HepG2 (cell line): ENCODE results near the gene FSCN2. TPM values are rescaled to one million over a fixed set of nuclear protein-coding genes. Genes with fewer than 3 reads are reported as not detected.

ENCODE experiments used
- CBX2 ChIP-seq, 2 experiments: fragments of 200-600 bp in 1 of 2; sonication (generic); formaldehyde crosslinking in 1 of 2; IDR thresholded peaks; 2 replicates each; pipeline versions ENCODE4 v1.7.0 to v1.8.1; 2018 to 2022; ENCODE audit warnings: low read depth in 2 of 2, low read length in 1 of 2, mild to moderate bottlenecking in 1 of 2, missing genetic modification reagents in 1 of 2
- CCDC6 ChIP-seq: sonication (generic); formaldehyde crosslinking; IDR thresholded peaks from 2 replicates; pipeline ENCODE4 v1.8.1; 2022; ENCODE audit warnings: mild to moderate bottlenecking, missing genetic modification reagents, moderate library complexity
- CENPBD1 ChIP-seq: sonication (generic); formaldehyde crosslinking; IDR thresholded peaks from 2 replicates; pipeline ENCODE4 v1.8.0; 2022; ENCODE audit warnings: missing genetic modification reagents, low read depth, mild to moderate bottlenecking, borderline replicate concordance
- MBNL3 ChIP-seq: fragments of 250-450 bp; sonication (Bioruptor Pico); conservative IDR thresholded peaks from 2 replicates; pipeline ENCODE4 v1.8.0; 2022; ENCODE audit warnings: mild to moderate bottlenecking, inconsistent platforms
- NCOR1 ChIP-seq: fragments of 200-600 bp; sonication (generic); IDR thresholded peaks from 2 replicates; pipeline ENCODE4 v1.7.0; 2017; ENCODE audit warnings: antibody characterized with exemption, low read length, borderline replicate concordance
- RBAK ChIP-seq: sonication (generic); formaldehyde crosslinking; IDR thresholded peaks from 2 replicates; pipeline ENCODE4 v1.5.1; 2020; ENCODE audit warnings: mild to moderate bottlenecking, missing genetic modification reagents
- RERE ChIP-seq: IDR thresholded peaks from 2 replicates; pipeline ENCODE4 v1.6.1; 2016; ENCODE audit warnings: low read depth, missing genetic modification reagents, missing compliant biosample characterization
- REXO4 ChIP-seq: sonication (generic); formaldehyde crosslinking; IDR thresholded peaks from 2 replicates; pipeline ENCODE4 v1.8.0; 2022; ENCODE audit warnings: missing genetic modification reagents, mild to moderate bottlenecking, borderline replicate concordance
- TGIF2 ChIP-seq: IDR thresholded peaks from 2 replicates; pipeline ENCODE4 v1.6.1; 2016; ENCODE audit warnings: control low read depth, missing compliant biosample characterization
- ZNF18 ChIP-seq: sonication (generic); formaldehyde crosslinking; IDR thresholded peaks from 2 replicates; pipeline ENCODE4 v1.8.0; 2022; ENCODE audit warnings: mild to moderate bottlenecking, missing genetic modification reagents; ENCODE audit not compliant: insufficient replicate concordance
- ZNF761 ChIP-seq: sonication (generic); formaldehyde crosslinking; conservative IDR thresholded peaks from 2 replicates; pipeline ENCODE4 v1.4.0; 2020; ENCODE audit warnings: mild to moderate bottlenecking, missing genetic modification reagents
- polyA plus RNA-seq, 8 experiments: library from polyadenylated mRNA; depleted of rRNA in 3 of 8; stranded (reverse) in 7 of 8; unstranded in 1 of 8; fragments of >200 nt; fragmentation: Illumina TruSeq in 4 of 8; extraction: Trizol in 4 of 8; gene quantifications; 2 replicates each; pipeline versions ENCODE4 v1.2.1 to v1.2.3, GENCODE V29; 2011 to 2016; ENCODE audit warnings: low read depth in 4 of 8, missing spikeins in 1 of 8, mixed read lengths in 1 of 8; ENCODE audit not compliant: insufficient read depth in 1 of 8
- total RNA-seq, 5 experiments: library from RNA; depleted of rRNA; stranded (reverse); fragments of >200 nt; fragmentation: Illumina TruSeq; extraction: Trizol; gene quantifications; 2 replicates each; pipeline ENCODE4 v1.2.3, GENCODE V29; 2016; ENCODE audit warnings: low read depth in 1 of 5
- TF ChIP-seq, protein P1 (sequence below): sonication (generic); formaldehyde crosslinking; IDR thresholded peaks from 2 replicates; pipeline ENCODE4 v1.4.0; 2020; ENCODE audit warnings: missing genetic modification reagents
- TF ChIP-seq, protein P2 (sequence below): sonication (generic); formaldehyde crosslinking; conservative IDR thresholded peaks from 2 replicates; pipeline ENCODE4 v1.8.1; 2023; ENCODE audit warnings: missing genetic modification reagents
- TF ChIP-seq, protein P3 (sequence below): sonication (generic); formaldehyde crosslinking; IDR thresholded peaks from 2 replicates; pipeline ENCODE4 v1.4.0; 2020; ENCODE audit warnings: missing genetic modification reagents

The FSCN2 gene
- total and polyA plus RNA-seq, 2 of the 13 experiments (the other 11 are each of a cell fraction or from before 2014, with no cell fraction given): 0.09 TPM; not detected in 1

DNA sequence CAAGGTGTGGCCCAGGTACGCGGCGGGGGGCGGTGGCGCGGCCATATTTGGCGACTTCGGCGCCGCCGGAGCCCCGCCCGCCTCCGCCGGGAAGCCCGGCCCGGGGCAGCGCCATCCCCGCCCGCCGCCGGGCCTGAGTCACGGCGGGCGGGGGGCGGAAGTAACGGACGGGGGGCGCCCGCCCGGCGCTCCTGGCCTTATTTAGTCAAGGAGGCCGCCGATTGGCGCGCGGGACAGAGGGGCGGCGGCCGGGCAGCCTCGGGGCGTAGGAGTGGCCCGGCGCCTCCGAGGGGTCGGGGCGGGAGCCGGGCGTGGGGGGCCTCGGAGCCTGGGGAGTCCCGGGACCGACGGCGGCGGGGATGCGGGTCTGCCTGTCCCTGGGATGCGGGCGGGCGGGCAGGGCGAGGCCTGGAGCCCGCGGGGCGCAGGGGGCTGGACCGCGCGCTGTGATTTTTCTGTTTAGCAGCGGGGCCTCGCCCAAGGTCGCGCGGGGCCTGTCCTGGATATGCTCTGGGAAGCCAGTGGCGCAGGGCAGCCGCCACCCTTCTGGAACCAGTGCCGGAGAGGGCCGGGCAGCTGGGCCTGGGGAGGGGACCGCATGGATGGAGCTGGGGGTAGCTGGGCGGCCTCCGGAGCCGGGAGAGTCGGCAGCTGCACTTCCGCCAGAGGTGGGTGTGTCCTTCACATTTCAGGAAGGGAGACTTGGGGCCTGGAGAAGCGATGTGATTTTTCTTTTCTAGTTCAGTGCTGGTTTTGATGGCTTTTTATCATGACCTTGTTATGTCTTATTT lies 13.2 kb upstream of the FSCN2 start (continued):
- no peak for TF ChIP-seq REXO4 (CRISPR knock-in tag)
- TF ChIP-seq ZNF18 (CRISPR knock-in tag): no peak
- TF ChIP-seq NCOR1: no peak
- TF ChIP-seq RBAK (CRISPR knock-in tag): no peak
- TF ChIP-seq MBNL3 (CRISPR knock-in tag): no peak
- TF ChIP-seq RERE (CRISPR knock-in tag): no peak
- TF ChIP-seq CENPBD1 (CRISPR knock-in tag): no peak
- peak; percentile 36; the same call in 1 of the 2 replicates for TF ChIP-seq CCDC6 (CRISPR knock-in tag)
- no peak for TF ChIP-seq ZNF761 (CRISPR knock-in tag)
- TF ChIP-seq CBX2 (IDR thresholded peaks at IDR 0.05; ENCODE audit: low read depth, low read length): no peak
- no peak for TF ChIP-seq CBX2 (CRISPR knock-in tag; IDR thresholded peaks at IDR 0.05; ENCODE audit: low read depth)
- TF ChIP-seq, protein P1, sequence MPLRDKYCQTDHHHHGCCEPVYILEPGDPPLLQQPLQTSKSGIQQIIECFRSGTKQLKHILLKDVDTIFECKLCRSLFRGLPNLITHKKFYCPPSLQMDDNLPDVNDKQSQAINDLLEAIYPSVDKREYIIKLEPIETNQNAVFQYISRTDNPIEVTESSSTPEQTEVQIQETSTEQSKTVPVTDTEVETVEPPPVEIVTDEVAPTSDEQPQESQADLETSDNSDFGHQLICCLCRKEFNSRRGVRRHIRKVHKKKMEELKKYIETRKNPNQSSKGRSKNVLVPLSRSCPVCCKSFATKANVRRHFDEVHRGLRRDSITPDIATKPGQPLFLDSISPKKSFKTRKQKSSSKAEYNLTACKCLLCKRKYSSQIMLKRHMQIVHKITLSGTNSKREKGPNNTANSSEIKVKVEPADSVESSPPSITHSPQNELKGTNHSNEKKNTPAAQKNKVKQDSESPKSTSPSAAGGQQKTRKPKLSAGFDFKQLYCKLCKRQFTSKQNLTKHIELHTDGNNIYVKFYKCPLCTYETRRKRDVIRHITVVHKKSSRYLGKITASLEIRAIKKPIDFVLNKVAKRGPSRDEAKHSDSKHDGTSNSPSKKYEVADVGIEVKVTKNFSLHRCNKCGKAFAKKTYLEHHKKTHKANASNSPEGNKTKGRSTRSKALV (CRISPR knock-in tag): 0 out of 2 replicates have a peak, but pooled peaks have one; percentile 33
- TF ChIP-seq, protein P2, sequence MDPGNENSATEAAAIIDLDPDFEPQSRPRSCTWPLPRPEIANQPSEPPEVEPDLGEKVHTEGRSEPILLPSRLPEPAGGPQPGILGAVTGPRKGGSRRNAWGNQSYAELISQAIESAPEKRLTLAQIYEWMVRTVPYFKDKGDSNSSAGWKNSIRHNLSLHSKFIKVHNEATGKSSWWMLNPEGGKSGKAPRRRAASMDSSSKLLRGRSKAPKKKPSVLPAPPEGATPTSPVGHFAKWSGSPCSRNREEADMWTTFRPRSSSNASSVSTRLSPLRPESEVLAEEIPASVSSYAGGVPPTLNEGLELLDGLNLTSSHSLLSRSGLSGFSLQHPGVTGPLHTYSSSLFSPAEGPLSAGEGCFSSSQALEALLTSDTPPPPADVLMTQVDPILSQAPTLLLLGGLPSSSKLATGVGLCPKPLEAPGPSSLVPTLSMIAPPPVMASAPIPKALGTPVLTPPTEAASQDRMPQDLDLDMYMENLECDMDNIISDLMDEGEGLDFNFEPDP (CRISPR knock-in tag): no peak
- TF ChIP-seq, protein P3, sequence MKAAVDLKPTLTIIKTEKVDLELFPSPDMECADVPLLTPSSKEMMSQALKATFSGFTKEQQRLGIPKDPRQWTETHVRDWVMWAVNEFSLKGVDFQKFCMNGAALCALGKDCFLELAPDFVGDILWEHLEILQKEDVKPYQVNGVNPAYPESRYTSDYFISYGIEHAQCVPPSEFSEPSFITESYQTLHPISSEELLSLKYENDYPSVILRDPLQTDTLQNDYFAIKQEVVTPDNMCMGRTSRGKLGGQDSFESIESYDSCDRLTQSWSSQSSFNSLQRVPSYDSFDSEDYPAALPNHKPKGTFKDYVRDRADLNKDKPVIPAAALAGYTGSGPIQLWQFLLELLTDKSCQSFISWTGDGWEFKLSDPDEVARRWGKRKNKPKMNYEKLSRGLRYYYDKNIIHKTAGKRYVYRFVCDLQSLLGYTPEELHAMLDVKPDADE (CRISPR knock-in tag): no peak
- TF ChIP-seq TGIF2 (CRISPR knock-in tag): no peak; the same call in 1 of the 2 replicates
